ENCODE data around the gene VAV3. TPM values are rescaled to one million over a fixed set of nuclear protein-coding genes. Genes with fewer than 3 reads are reported as not detected.

The VAV3 gene
- total RNA-seq, 1 experiment from 2014 or later, result 2.7 TPM

- in situ Hi-C loops (cut with HindIII; ENCODE audit: low pct_unique_long_range_greater_than_20kb, low sequenced_read_pairs), result no loop called here
- no peak for DNase-seq (ENCODE audit: low read depth, low spot score)
These were observed 11.9 kb upstream of the VAV3 start for GRCh38 chr1:107976836-107977235.

DNA sequence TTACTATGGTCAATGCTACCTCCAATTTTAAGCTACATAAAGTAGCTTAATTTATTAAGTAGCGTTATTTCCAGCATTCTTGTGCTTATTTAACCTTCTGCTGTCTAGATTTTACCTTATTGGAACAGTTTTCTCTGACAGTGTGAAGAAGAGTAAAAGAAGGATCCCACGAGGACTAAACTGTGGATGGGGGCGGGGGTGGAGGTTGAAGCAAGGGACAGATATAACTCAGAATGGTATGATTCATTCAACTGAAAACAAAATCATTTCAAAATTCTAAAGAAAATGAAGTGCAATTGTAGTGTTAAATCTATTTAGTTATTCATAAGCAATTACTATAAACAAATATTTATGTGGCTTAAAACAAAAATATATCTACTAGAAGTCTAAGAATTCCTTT, 11.5 kb upstream of the VAV3 start:
- no peak for DNase-seq (ENCODE audit: low read depth, low spot score)
- in situ Hi-C loops (cut with HindIII; ENCODE audit: low pct_unique_long_range_greater_than_20kb, low sequenced_read_pairs), result no loop called here

GRCh38 chr1:107975851-107976250, 10.9 kb upstream of the VAV3 start:
- in situ Hi-C loops (cut with HindIII; ENCODE audit: low pct_unique_long_range_greater_than_20kb, low sequenced_read_pairs), result no loop called here

GRCh38 chr1:107974090-107974489, 9.1 kb upstream of the VAV3 start:
- DNase-seq (ENCODE audit: low read depth, low spot score), result no peak
- in situ Hi-C loops (cut with HindIII; ENCODE audit: low pct_unique_long_range_greater_than_20kb, low sequenced_read_pairs), result no loop called here

More at GRCh38 chr1:107975851-107976250, 10.9 kb upstream of the VAV3 start:
- no peak for DNase-seq (ENCODE audit: low read depth, low spot score)

GRCh38 chr1:107972391-107973180, 7.6 kb upstream of the VAV3 start:
- no peak for DNase-seq (ENCODE audit: low read depth, low spot score)
- in situ Hi-C loops (cut with HindIII; ENCODE audit: low pct_unique_long_range_greater_than_20kb, low sequenced_read_pairs), result no loop called here

GRCh38 chr1:107966550-107966949, 1.6 kb upstream of the VAV3 start:
- DNase-seq (ENCODE audit: low read depth, low spot score), result no peak
- in situ Hi-C loops (cut with HindIII; ENCODE audit: low pct_unique_long_range_greater_than_20kb, low sequenced_read_pairs), result no loop called here

GRCh38 chr1:107964336-107965109, 457 bp downstream of the VAV3 start:
- in situ Hi-C loops (cut with HindIII; ENCODE audit: low pct_unique_long_range_greater_than_20kb, low sequenced_read_pairs), result no loop called here
- DNase-seq (ENCODE audit: low read depth, low spot score), result no peak

DNA sequence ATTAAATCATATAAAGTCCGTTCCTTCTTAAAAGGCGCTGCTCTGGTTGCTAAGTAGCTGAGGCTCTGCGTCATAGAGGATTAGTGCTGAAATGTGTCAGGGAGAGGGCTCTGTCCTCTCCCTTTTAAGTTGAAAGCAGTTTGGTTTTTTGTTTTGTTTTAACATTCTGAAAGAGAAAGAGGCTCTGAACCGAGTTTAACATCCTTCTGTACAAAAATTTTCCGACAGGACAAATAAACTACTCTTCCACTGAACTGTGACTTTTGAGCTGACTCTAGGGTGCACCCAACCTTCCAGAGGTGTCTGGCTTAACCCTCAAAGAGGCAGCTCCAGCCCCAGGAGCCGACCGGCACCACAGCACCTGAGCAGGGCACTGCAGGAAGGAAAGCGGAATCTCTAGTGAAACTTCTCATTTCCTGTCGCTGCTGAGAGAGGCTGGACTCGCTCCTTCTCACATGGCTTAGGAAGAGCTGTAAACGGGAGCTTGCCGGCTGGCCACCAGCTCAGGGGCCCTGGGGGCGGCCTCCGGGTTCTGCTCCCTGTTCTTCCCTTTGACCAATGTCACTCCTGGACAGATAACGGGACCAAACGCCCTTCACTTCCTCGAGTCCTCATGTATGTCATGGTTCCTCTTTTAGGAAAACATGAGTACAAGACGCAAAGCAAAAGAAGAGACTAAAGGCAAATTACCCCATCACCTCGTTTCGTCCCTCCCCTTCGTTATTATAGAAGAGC, 1.2 kb downstream of the VAV3 start:
- DNase-seq (ENCODE audit: low read depth, low spot score), result no peak
- in situ Hi-C loops (cut with HindIII; ENCODE audit: low pct_unique_long_range_greater_than_20kb, low sequenced_read_pairs), result no loop called here

- DNase-seq (ENCODE audit: low read depth, low spot score), result no peak
- in situ Hi-C loops (cut with HindIII; ENCODE audit: low pct_unique_long_range_greater_than_20kb, low sequenced_read_pairs), result no loop called here
These were observed 2.0 kb downstream of the VAV3 start for GRCh38 chr1:107963008-107963407.

- in situ Hi-C loops (cut with HindIII; ENCODE audit: low pct_unique_long_range_greater_than_20kb, low sequenced_read_pairs), result no loop called here
- no peak for DNase-seq (ENCODE audit: low read depth, low spot score)
These were observed 10.1 kb downstream of the VAV3 start for GRCh38 chr1:107954719-107955415.

GRCh38 chr1:107954126-107954525, 10.9 kb downstream of the VAV3 start:
- no peak for DNase-seq (ENCODE audit: low read depth, low spot score)
- in situ Hi-C loops (cut with HindIII; ENCODE audit: low pct_unique_long_range_greater_than_20kb, low sequenced_read_pairs), result no loop called here

- DNase-seq (ENCODE audit: low read depth, low spot score), result no peak
- in situ Hi-C loops (cut with HindIII; ENCODE audit: low pct_unique_long_range_greater_than_20kb, low sequenced_read_pairs), result no loop called here
These were observed 11.4 kb downstream of the VAV3 start for GRCh38 chr1:107953556-107953955.

- DNase-seq (ENCODE audit: low read depth, low spot score), result no peak
- in situ Hi-C loops (cut with HindIII; ENCODE audit: low pct_unique_long_range_greater_than_20kb, low sequenced_read_pairs), result no loop called here
These were observed 12.0 kb downstream of the VAV3 start for GRCh38 chr1:107952989-107953388.

DNA sequence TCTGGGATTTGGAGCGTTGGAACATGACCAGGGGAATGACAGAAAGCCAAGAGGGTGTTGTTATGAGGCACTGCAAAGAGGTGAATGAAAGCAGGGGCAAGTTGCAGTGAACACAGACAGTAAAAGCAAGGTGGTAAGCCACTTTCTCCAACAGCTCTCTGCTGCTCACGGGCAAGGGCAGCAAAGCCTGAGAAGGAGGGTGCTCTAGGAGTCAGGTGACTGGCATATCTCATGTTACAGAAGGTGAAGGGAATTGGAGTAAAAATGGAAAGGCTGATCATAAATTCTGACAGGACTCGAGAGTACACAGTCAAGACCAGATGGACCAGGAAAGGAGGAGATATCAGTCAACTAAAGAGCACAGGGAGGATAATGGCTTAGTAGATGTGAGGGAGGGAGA, 14.5 kb downstream of the VAV3 start:
- in situ Hi-C loops (cut with HindIII; ENCODE audit: low pct_unique_long_range_greater_than_20kb, low sequenced_read_pairs), result no loop called here
- no peak for DNase-seq (ENCODE audit: low read depth, low spot score)

DNA sequence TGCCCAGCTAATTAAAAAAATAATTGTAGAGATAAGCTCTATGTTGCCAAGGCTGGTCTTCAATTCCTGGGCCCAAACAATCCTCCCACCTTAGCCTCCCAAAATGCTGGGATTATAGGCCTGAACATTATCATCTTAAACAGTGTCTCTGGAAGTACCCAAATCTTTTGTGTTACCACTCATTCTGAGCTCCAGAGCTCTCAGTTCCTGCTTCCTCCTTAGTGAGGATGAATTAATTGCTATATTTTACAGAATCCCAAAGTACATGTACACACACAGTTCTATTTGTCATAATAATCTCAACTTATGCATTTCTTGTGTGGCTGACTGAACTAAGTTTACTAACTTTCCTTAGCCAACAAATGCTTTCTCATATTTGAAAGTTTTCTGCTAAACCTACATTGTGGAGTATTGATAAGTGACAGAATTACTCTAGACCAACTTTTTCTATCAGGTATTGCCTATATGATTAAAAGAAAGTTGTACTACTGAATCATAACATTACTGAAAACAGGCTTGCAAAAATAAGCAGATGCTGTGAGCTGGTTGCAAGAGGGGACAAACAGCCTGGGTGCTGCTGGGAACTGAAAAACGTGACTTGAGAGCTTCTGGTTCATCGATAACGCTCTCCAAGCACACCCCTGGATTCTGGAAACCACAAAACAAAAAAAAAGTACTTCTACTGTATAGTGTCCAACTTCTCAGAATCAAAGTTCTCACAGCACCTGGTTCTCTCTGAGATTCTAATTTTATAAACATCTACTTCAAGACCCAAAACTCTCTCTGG, 15.3 kb downstream of the VAV3 start:
- no peak for DNase-seq (ENCODE audit: low read depth, low spot score)
- in situ Hi-C loops (cut with HindIII; ENCODE audit: low pct_unique_long_range_greater_than_20kb, low sequenced_read_pairs), result no loop called here

- no peak for DNase-seq (ENCODE audit: low read depth, low spot score)
- in situ Hi-C loops (cut with HindIII; ENCODE audit: low pct_unique_long_range_greater_than_20kb, low sequenced_read_pairs), result no loop called here
These were observed 18.2 kb downstream of the VAV3 start for GRCh38 chr1:107946794-107947193.

DNA sequence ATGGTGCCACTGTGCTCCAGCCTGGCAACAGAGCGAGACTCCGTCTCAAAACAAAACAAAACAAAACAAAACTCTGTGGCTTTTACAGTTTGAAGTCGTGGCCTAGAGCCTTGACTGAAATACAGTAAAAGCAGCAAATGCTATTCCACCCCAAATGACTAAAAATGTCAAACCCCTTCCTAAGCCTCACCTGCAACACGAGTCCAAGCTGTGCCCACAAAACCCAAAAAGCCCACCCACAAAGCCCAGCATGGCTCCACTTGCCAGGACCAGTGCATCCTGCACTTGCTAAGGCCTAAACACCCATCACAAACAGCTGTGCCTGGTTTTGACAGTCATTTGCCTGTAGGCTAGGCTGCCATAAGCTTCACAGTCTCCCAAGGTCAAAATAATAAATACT, 21.3 kb downstream of the VAV3 start:
- DNase-seq (ENCODE audit: low read depth, low spot score), result no peak
- in situ Hi-C loops (cut with HindIII; ENCODE audit: low pct_unique_long_range_greater_than_20kb, low sequenced_read_pairs), result no loop called here

Measured in SK-MEL-5 (cell line).